IMR-90 (cell line): ENCODE measurements around the gene CCDC18. TPM values are rescaled to one million over a fixed set of nuclear protein-coding genes. Genes with fewer than 3 reads are reported as not detected.

ENCODE experiments used
- ATAC-seq: fragments of 200-7000 bp; cut with Tn5 transposase; 2 replicates; pipeline ENCODE4 v1.9.1; 2020; ENCODE audit warnings: low read depth, mild to moderate bottlenecking, moderate library complexity
- BruUV-seq: library from RNA; stranded (reverse); fragments of 400-500 nt; replicated peaks from 2 replicates; lab custom pipeline; 2021; lab: Mats Ljungman, UMichigan
- CTCF ChIA-PET: fragments of 300-600 bp; formaldehyde crosslinking; extraction: SDS; loops from one replicate; lab custom pipeline; 2021; ENCODE audit warnings: antibody characterized with exemption; lab: Yijun Ruan, JAX
- POLR2A ChIA-PET: fragments of 300-600 bp; sonication (Branson Sonifier 250); formaldehyde crosslinking; loops from one replicate; lab custom pipeline; 2022; ENCODE audit warnings: antibody characterized with exemption; ENCODE audit not compliant: unreplicated experiment; lab: Charles Lee
- DNase-seq: peaks from one replicate; pipeline ENCODE4 v3.0.0; 2013
- H2AFZ ChIP-seq: replicated peaks from 2 replicates; pipeline ENCODE3; 2013; ENCODE audit warnings: low read length, mild to moderate bottlenecking; ENCODE audit not compliant: poor library complexity
- H2AK5ac ChIP-seq: 2 replicates; pipeline ENCODE4 v1.6.1; 2013; ENCODE audit warnings: low read depth, low read length, inconsistent platforms
- H2AK9ac ChIP-seq: replicated peaks from 2 replicates; pipeline ENCODE3; 2013; ENCODE audit warnings: mild to moderate bottlenecking, low read depth, low read length, moderate library complexity; ENCODE audit not compliant: poor library complexity
- H2BK120ac ChIP-seq: 2 replicates; pipeline ENCODE4 v1.6.1; 2013; ENCODE audit warnings: low read depth, low read length, inconsistent platforms
- H2BK15ac ChIP-seq: 3 replicates; pipeline ENCODE4 v1.6.1; 2013; ENCODE audit warnings: low read depth, low read length, inconsistent platforms
- H2BK20ac ChIP-seq: 2 replicates; pipeline ENCODE4 v1.6.1; 2013; ENCODE audit warnings: low read depth, mild to moderate bottlenecking, inconsistent platforms, low read length, moderate library complexity
- H2BK5ac ChIP-seq: 2 replicates; pipeline ENCODE4 v1.6.1; 2013; ENCODE audit warnings: mild to moderate bottlenecking, low read depth, low read length, inconsistent platforms; ENCODE audit not compliant: poor library complexity, severe bottlenecking
- H3K14ac ChIP-seq: replicated peaks from 2 replicates; pipeline ENCODE4 v1.6.1; 2013; ENCODE audit warnings: low read depth, low read length, inconsistent platforms
- H3K18ac ChIP-seq: 2 replicates; pipeline ENCODE4 v1.6.1; 2013; ENCODE audit warnings: low read depth, low read length, control low read depth
- H3K23ac ChIP-seq: 2 replicates; pipeline ENCODE4 v1.6.1; 2013; ENCODE audit warnings: low read depth, low read length, inconsistent platforms
- H3K27ac ChIP-seq: 2 replicates; pipeline ENCODE4 v1.5.1; 2013; ENCODE audit warnings: mild to moderate bottlenecking, control low read depth, low read length; ENCODE audit not compliant: insufficient read depth
- H3K27me3 ChIP-seq: 2 replicates; pipeline ENCODE4 v1.6.1; 2013; ENCODE audit warnings: low read length; ENCODE audit not compliant: control insufficient read depth, insufficient read depth
- H3K36me3 ChIP-seq: 2 replicates; pipeline ENCODE4 v1.6.1; 2013; ENCODE audit warnings: low read length, mixed read lengths; ENCODE audit not compliant: control insufficient read depth, insufficient read depth
- H3K4ac ChIP-seq: 2 replicates; pipeline ENCODE4 v1.6.1; 2013; ENCODE audit warnings: low read depth, low read length, inconsistent platforms
- H3K4me1 ChIP-seq: 2 replicates; pipeline ENCODE4 v1.6.1; 2013; ENCODE audit warnings: low read length, mixed read lengths; ENCODE audit not compliant: control insufficient read depth, insufficient read depth
- H3K4me2 ChIP-seq: 2 replicates; pipeline ENCODE4 v1.6.1; 2013; ENCODE audit warnings: low read depth, mild to moderate bottlenecking, control low read depth, low read length, moderate library complexity
- H3K4me3 ChIP-seq: 2 replicates; pipeline ENCODE4 v1.5.1; 2013; ENCODE audit warnings: low read depth, mild to moderate bottlenecking, control low read depth, low read length, moderate library complexity; ENCODE audit not compliant: insufficient read depth
- H3K56ac ChIP-seq: 2 replicates; pipeline ENCODE4 v1.6.1; 2013; ENCODE audit warnings: low read length, inconsistent platforms; ENCODE audit not compliant: insufficient read depth; ENCODE audit errors: extremely low read depth
- H3K79me1 ChIP-seq, 2 experiments: 2 replicates each; pipeline ENCODE4 v1.6.1; 2013; ENCODE audit warnings: low read length in 2 of 2, inconsistent platforms in 1 of 2, low read depth in 1 of 2
- H3K9ac ChIP-seq: 2 replicates; pipeline ENCODE4 v1.6.1; 2013; ENCODE audit warnings: low read depth, low read length, control low read depth
- H3K9me1 ChIP-seq: 2 replicates; pipeline ENCODE4 v1.6.1; 2013; ENCODE audit warnings: low read length, inconsistent platforms; ENCODE audit not compliant: insufficient read depth
- H3K9me3 ChIP-seq: 2 replicates; pipeline ENCODE4 v1.6.1; 2013; ENCODE audit warnings: low read length; ENCODE audit not compliant: control insufficient read depth, insufficient read depth
- H4K20me1 ChIP-seq: 2 replicates; pipeline ENCODE4 v1.6.1; 2013; ENCODE audit warnings: low read length, inconsistent platforms; ENCODE audit not compliant: insufficient read depth
- H4K5ac ChIP-seq: 2 replicates; pipeline ENCODE4 v1.6.1; 2013; ENCODE audit warnings: mild to moderate bottlenecking, low read depth, low read length, control low read depth
- H4K8ac ChIP-seq, 2 experiments: 2 replicates each; pipeline ENCODE4 v1.6.1; 2013; ENCODE audit warnings: low read depth in 2 of 2, low read length in 2 of 2, control low read depth in 1 of 2, inconsistent platforms in 1 of 2
- H4K91ac ChIP-seq: 2 replicates; pipeline ENCODE4 v1.6.1; 2013; ENCODE audit warnings: low read depth, low read length, inconsistent platforms; ENCODE audit not compliant: insufficient read depth
- BHLHE40 ChIP-seq: fragments of 150-350 bp; IDR thresholded peaks from 2 replicates; pipeline ENCODE4 v1.6.1; 2016; ENCODE audit warnings: mild to moderate bottlenecking, low read depth, low read length
- MAFK ChIP-seq: IDR thresholded peaks from 2 replicates; pipeline ENCODE4 v1.6.1; 2012; ENCODE audit warnings: low read depth, low read length, improper control_type of control experiment
- MAZ ChIP-seq: IDR thresholded peaks from 2 replicates; pipeline ENCODE4 v1.6.1; 2012; ENCODE audit warnings: low read depth, mild to moderate bottlenecking, low read length, improper control_type of control experiment, moderate library complexity, borderline replicate concordance
- MXI1 ChIP-seq: IDR thresholded peaks from 2 replicates; pipeline ENCODE4 v1.6.1; 2012; ENCODE audit warnings: low read depth, mild to moderate bottlenecking, low read length, moderate library complexity, borderline replicate concordance
- POLR2A ChIP-seq: IDR thresholded peaks from 2 replicates; pipeline ENCODE4 v1.6.1; 2012; ENCODE audit warnings: mild to moderate bottlenecking, low read depth, low read length
- RAD21 ChIP-seq: IDR thresholded peaks from 2 replicates; pipeline ENCODE4 v1.6.1; 2012; ENCODE audit warnings: low read length, improper control_type of control experiment
- RCOR1 ChIP-seq: IDR thresholded peaks from 2 replicates; pipeline ENCODE4 v1.6.1; 2012; ENCODE audit warnings: mild to moderate bottlenecking, low read length, improper control_type of control experiment; ENCODE audit not compliant: insufficient replicate concordance
- RFX5 ChIP-seq: IDR thresholded peaks from 2 replicates; pipeline ENCODE4 v1.8.0; 2012; ENCODE audit warnings: low read depth, mild to moderate bottlenecking, low read length, moderate library complexity
- SMC3 ChIP-seq: fragments of 150-350 bp; IDR thresholded peaks from 2 replicates; pipeline ENCODE4 v1.6.1; 2016; ENCODE audit warnings: low read depth, mild to moderate bottlenecking, antibody characterized with exemption, low read length, moderate library complexity
- WGBS, 2 experiments: methylation state at CpG; one replicate each; pipeline versions ENCODE4 v1.1.5 to v1.1.7; 2013; ENCODE audit warnings: missing lambda C conversion rate in 2 of 2; ENCODE audit not compliant: insufficient read length in 1 of 2; ENCODE audit errors: extremely low coverage in 2 of 2; 5-methylcytosine and 5-hydroxymethylcytosine counted together
- dilution Hi-C: fragments of 300-500 bp; cut with HindIII; formaldehyde crosslinking; loops from one replicate; pipeline ENCODE4 v1.14.3; 2018; ENCODE audit warnings: low sequenced_read_pairs; ENCODE audit not compliant: unreplicated experiment
- in situ Hi-C: fragments of 300-500 bp; cut with MboI; formaldehyde crosslinking; loops from 3 replicates; pipeline ENCODE4 v1.14.3; 2019; ENCODE audit warnings: low sequenced_read_pairs, inconsistent platforms, mixed read lengths
- intact Hi-C: fragments of 100-400 bp; cut with micrococcal nuclease; formaldehyde crosslinking; loops from 2 replicates; pipeline ENCODE4 v1.10.0; 2022
- polyA plus RNA-seq, 3 experiments: library from polyadenylated mRNA; depleted of rRNA; stranded (reverse); fragments of >200 nt; gene quantifications; 2 replicates each; pipeline ENCODE4 v1.2.3, GENCODE V29; 2012; ENCODE audit warnings: low replicate concordance in 1 of 3
- total RNA-seq: library from RNA; depleted of rRNA; stranded (reverse); fragments of >200 nt; gene quantifications from 2 replicates; pipeline ENCODE4 v1.2.3, GENCODE V29; 2012

The CCDC18 gene
- total and polyA plus RNA-seq, 2 of the 4 experiments (the other 2 are of a cell fraction): 5.5 to 7.3 TPM

DNA sequence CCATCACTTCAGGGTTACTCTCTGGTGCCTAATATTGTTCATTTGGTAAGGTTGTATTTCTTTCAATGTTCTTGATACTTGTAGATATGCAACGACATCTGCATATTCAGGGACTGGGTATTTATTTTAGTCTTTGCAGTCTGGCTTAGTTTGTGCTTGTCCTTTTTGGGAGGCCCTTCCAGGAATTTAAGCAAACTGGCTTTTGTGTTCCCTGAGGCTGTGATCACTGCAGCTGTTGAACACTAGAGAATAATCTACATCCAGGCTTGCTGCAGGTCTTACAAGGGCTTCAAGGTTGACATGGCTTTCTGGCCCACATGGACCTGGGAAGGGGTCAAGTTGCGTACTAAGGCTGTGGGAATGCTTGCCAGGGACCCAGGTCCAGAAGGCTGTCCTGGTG lies 72.1 kb downstream of the CCDC18 start:
- H3K4me3 ChIP-seq: no peak overlapping the region
- CTCF ChIA-PET: no interaction called here
- H3K4ac ChIP-seq: no peak overlapping the region
- no peak overlapping the region for H2BK15ac ChIP-seq
- no peak overlapping the region for H4K5ac ChIP-seq
- no peak overlapping the region for H3K27ac ChIP-seq
- no peaks in the 10 kb centered on the region for H3K27me3 ChIP-seq
- no peak for ATAC-seq
- peaks cover 14 to 18% of the 10 kb centered on the region in 2 experiments for H3K79me1 ChIP-seq
- no peak overlapping the region for H4K8ac ChIP-seq
- no peak overlapping the region for H3K56ac ChIP-seq
- H2BK5ac ChIP-seq: no peak overlapping the region
- peaks cover 6% of the 10 kb centered on the region; the same call in 1 of the 2 replicates for H3K9me3 ChIP-seq
- in situ Hi-C loops (no loop called here), dilution Hi-C loops (no loop called here), intact Hi-C loops (no loop called here)
- no peak overlapping the region for H3K18ac ChIP-seq
- no peak for DNase-seq
- no peaks in the 10 kb centered on the region for H3K36me3 ChIP-seq
- no CpG with 5 or more reads among the region's 2 CpGs for WGBS, 2 experiments
- peaks cover 3% of the 10 kb centered on the region; the same call in 1 of the 2 replicates for H3K4me1 ChIP-seq
- TF ChIP-seq RFX5 (no peak), RAD21 (no peak), MAFK (no peak), POLR2A (no peak), MAZ (no peak), SMC3 (no peak), RCOR1 (no peak), MXI1 (no peak), BHLHE40 (no peak)
- no peak overlapping the region for H2AK9ac ChIP-seq
- H3K23ac ChIP-seq: no peak overlapping the region
- no peak overlapping the region for H3K4me2 ChIP-seq
- no peak overlapping the region for H2BK20ac ChIP-seq
- peaks cover 16% of the 10 kb centered on the region; the same call in 1 of the 2 replicates for H3K9me1 ChIP-seq
- POLR2A ChIA-PET: no interaction called here
- no peak overlapping the region for H2AK5ac ChIP-seq
- H4K91ac ChIP-seq: no peak overlapping the region
- H3K14ac ChIP-seq: no peak overlapping the region
- no peak overlapping the region for H3K9ac ChIP-seq
- BruUV-seq: no TSS peak
- H4K20me1 ChIP-seq: no peaks in the 10 kb centered on the region
- no peak overlapping the region for H2BK120ac ChIP-seq
- H2AFZ ChIP-seq: no peak overlapping the region
